ENCODE measurements around the gene C6orf132.

Gene C6orf132

DNA sequence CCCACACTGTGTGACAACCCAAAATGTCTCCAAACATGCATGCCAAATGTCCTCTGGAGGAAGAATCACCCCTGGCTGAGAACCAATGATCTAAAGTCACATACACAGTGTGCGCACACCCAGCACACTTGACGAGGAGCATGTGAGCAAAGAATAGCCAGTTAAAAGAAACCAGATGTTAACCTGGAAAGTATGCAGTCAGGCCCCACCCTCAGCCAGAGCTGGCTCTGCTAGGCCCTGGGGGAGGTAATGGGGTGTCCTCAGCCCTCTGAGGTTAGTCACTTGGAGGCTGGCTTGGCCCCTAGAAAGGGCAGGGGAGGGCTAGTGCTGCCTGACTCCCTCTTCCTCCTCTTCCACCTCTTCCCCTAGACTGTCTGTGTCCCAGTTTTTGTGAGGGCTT lies 15.6 kb upstream of the C6orf132 start:
- Histone ChIP-seq H3K4me2 (ENCODE audit: low read depth, low read length, poor library complexity, severe bottlenecking) (no peak overlapping the region), H3K9me3 (ENCODE audit: insufficient read depth, low read depth, low read length) (no peaks in the 10 kb centered on the region), H3F3A (ENCODE audit: low read depth) (no peaks in the 10 kb centered on the region), H2AFZ (ENCODE audit: low read length) (no peak overlapping the region), H3K4me1 (ENCODE audit: insufficient read depth, low read length, poor library complexity, severe bottlenecking) (no peaks in the 10 kb centered on the region), H3K4me3 (ENCODE audit: low read length, poor library complexity, severe bottlenecking) (no peak overlapping the region), H3K27me3 (ENCODE audit: insufficient read depth, low read length, poor library complexity, severe bottlenecking) (no peaks in the 10 kb centered on the region), H3K36me3 (ENCODE audit: insufficient read depth, low read length) (no peaks in the 10 kb centered on the region), H3K9ac (ENCODE audit: low read depth, low read length, poor library complexity, severe bottlenecking) (no peak overlapping the region), H3K79me2 (ENCODE audit: insufficient read depth, low read length) (no peaks in the 10 kb centered on the region), H4K20me1 (ENCODE audit: insufficient read depth, low read length, poor library complexity, severe bottlenecking) (no peaks in the 10 kb centered on the region), H3K9me2 (replicated peaks; ENCODE audit: low read depth, low read length) (no peaks in the 10 kb centered on the region)
- no peak for TF ChIP-seq EZH2phosphoT487 (IDR thresholded peaks at IDR 0.05; ENCODE audit: borderline replicate concordance)
- TF ChIP-seq, protein P1, sequence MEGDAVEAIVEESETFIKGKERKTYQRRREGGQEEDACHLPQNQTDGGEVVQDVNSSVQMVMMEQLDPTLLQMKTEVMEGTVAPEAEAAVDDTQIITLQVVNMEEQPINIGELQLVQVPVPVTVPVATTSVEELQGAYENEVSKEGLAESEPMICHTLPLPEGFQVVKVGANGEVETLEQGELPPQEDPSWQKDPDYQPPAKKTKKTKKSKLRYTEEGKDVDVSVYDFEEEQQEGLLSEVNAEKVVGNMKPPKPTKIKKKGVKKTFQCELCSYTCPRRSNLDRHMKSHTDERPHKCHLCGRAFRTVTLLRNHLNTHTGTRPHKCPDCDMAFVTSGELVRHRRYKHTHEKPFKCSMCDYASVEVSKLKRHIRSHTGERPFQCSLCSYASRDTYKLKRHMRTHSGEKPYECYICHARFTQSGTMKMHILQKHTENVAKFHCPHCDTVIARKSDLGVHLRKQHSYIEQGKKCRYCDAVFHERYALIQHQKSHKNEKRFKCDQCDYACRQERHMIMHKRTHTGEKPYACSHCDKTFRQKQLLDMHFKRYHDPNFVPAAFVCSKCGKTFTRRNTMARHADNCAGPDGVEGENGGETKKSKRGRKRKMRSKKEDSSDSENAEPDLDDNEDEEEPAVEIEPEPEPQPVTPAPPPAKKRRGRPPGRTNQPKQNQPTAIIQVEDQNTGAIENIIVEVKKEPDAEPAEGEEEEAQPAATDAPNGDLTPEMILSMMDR (conservative IDR thresholded peaks at IDR 0.05; ENCODE audit: low read length), result no peak

DNA sequence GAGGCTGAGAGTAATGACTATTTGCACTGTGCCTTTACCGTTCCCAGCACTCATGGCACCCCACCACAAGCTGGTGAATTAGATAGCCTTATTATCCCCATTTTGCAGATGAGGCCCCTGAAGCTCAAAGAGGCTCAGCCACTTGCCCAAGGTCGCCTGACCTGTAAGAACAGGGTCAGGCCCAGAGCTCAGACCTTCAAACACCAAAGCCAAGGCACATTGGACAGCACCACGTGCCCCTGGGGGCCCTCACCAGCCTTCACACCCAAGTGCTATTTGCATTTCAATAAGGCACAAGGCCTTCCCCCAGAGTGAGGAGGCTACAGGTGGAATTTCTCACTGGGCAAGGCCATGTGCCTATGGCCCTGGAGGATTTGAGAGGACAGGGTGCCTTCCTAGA lies 14.2 kb upstream of the C6orf132 start:
- TF ChIP-seq, protein P1 (conservative IDR thresholded peaks at IDR 0.05; ENCODE audit: low read length), result no peak
- no peaks in the 10 kb centered on the region for H4K20me1 ChIP-seq (ENCODE audit: insufficient read depth, low read length, poor library complexity, severe bottlenecking)

DNA sequence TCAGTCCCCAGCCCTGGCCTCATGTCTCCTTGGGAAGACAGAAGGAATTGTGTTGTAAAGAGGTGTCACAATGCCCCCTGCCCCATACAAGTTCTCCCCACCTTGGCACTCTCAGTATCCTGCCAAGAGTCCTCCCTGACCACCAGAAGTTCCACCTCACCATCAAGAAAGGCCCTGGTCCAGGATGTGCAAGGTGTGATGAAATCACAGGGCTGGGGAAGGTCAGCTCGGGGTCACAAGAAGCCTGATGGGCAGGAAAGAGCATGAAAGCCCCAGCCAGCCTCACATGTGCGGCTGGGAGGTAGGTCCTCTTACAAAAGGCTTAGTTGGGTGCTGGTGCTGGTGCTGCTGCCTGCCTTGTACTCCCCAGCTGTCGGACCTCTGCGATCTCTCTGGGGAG lies 12.9 kb upstream of the C6orf132 start:
- no peaks in the 10 kb centered on the region for H3K4me1 ChIP-seq (ENCODE audit: insufficient read depth, low read length, poor library complexity, severe bottlenecking)
- TF ChIP-seq, protein P1 (conservative IDR thresholded peaks at IDR 0.05; ENCODE audit: low read length), result no peak
- TF ChIP-seq EZH2phosphoT487 (IDR thresholded peaks at IDR 0.05; ENCODE audit: borderline replicate concordance), result no peak
- no peaks in the 10 kb centered on the region for H3K79me2 ChIP-seq (ENCODE audit: insufficient read depth, low read length)
- no peaks in the 10 kb centered on the region for H3K36me3 ChIP-seq (ENCODE audit: insufficient read depth, low read length)
- no peak overlapping the region for H3K9ac ChIP-seq (ENCODE audit: low read depth, low read length, poor library complexity, severe bottlenecking)
- H3K4me3 ChIP-seq (ENCODE audit: low read length, poor library complexity, severe bottlenecking), result no peak overlapping the region
- no peaks in the 10 kb centered on the region for H4K20me1 ChIP-seq (ENCODE audit: insufficient read depth, low read length, poor library complexity, severe bottlenecking)
- H3K9me3 ChIP-seq (ENCODE audit: insufficient read depth, low read depth, low read length), result no peaks in the 10 kb centered on the region
- H3K4me2 ChIP-seq (ENCODE audit: low read depth, low read length, poor library complexity, severe bottlenecking), result no peak overlapping the region
- no peaks in the 10 kb centered on the region for H3F3A ChIP-seq (ENCODE audit: low read depth)
- no peaks in the 10 kb centered on the region for H3K27me3 ChIP-seq (ENCODE audit: insufficient read depth, low read length, poor library complexity, severe bottlenecking)
- H3K9me2 ChIP-seq (replicated peaks; ENCODE audit: low read depth, low read length), result no peaks in the 10 kb centered on the region
- H2AFZ ChIP-seq (ENCODE audit: low read length), result no peak overlapping the region

More for the DNA sequence above, 14.2 kb upstream of the C6orf132 start:
- Histone ChIP-seq H3K9me2 (replicated peaks; ENCODE audit: low read depth, low read length) (no peaks in the 10 kb centered on the region), H3F3A (ENCODE audit: low read depth) (no peaks in the 10 kb centered on the region), H3K4me2 (ENCODE audit: low read depth, low read length, poor library complexity, severe bottlenecking) (no peak overlapping the region), H3K4me1 (ENCODE audit: insufficient read depth, low read length, poor library complexity, severe bottlenecking) (no peaks in the 10 kb centered on the region), H3K79me2 (ENCODE audit: insufficient read depth, low read length) (no peaks in the 10 kb centered on the region), H3K4me3 (ENCODE audit: low read length, poor library complexity, severe bottlenecking) (no peak overlapping the region), H3K27me3 (ENCODE audit: insufficient read depth, low read length, poor library complexity, severe bottlenecking) (no peaks in the 10 kb centered on the region), H2AFZ (ENCODE audit: low read length) (no peak overlapping the region; the same call in 1 of the 2 replicates), H3K9me3 (ENCODE audit: insufficient read depth, low read depth, low read length) (no peaks in the 10 kb centered on the region), H3K9ac (ENCODE audit: low read depth, low read length, poor library complexity, severe bottlenecking) (no peak overlapping the region), H3K36me3 (ENCODE audit: insufficient read depth, low read length) (no peaks in the 10 kb centered on the region)

Data from Loucy (cell line).